Inferior parietal cortex (tissue), 1 donor: ENCODE data around the gene QRFP.

Experiments
- DNase-seq: peaks from one replicate; pipeline ENCODE4 v3.0.0-alpha.2; 2016; ENCODE audit errors: extremely low spot score

Gene QRFP

GRCh38 chr9:130896233-130897014 lies at the start of gene QRFP:
QRFP (minus strand) TSS chr9:130896812; CDS start chr9:130893838, 2,974 bp downstream.
- no peak for DNase-seq

- no peak for DNase-seq
Observed at GRCh38 chr9:130945173-130945572, 48.6 kb upstream of the QRFP start.

- DNase-seq: no peak
Observed at GRCh38 chr9:130944510-130945058, 48.0 kb upstream of the QRFP start.

GRCh38 chr9:130943777-130944176 lies 47.2 kb upstream of the QRFP start:
- DNase-seq: no peak

- no peak for DNase-seq
Observed at GRCh38 chr9:130943221-130943620, 46.6 kb upstream of the QRFP start.

- DNase-seq: no peak
Observed at GRCh38 chr9:130942679-130943078, 46.1 kb upstream of the QRFP start.

- DNase-seq: no peak
Observed at GRCh38 chr9:130942084-130942483, 45.5 kb upstream of the QRFP start.

- peak; percentile 75 for DNase-seq
Observed at GRCh38 chr9:130940693-130941576, 44.3 kb upstream of the QRFP start.

GRCh38 chr9:130940027-130940549 lies 43.5 kb upstream of the QRFP start:
- DNase-seq: no peak

- DNase-seq: no peak
Observed at GRCh38 chr9:130939405-130940026, 42.9 kb upstream of the QRFP start.

GRCh38 chr9:130938652-130939404 lies 42.2 kb upstream of the QRFP start, which contains the start of gene FIBCD1:
FIBCD1 (minus strand) TSS chr9:130939247; CDS start chr9:130938607, 640 bp downstream.
- DNase-seq: no peak

GRCh38 chr9:130938184-130938651 lies 41.6 kb upstream of the QRFP start:
- DNase-seq: no peak

GRCh38 chr9:130937146-130938076 lies 40.8 kb upstream of the QRFP start:
- no peak for DNase-seq

- DNase-seq: no peak
Observed at GRCh38 chr9:130936285-130937117, 39.9 kb upstream of the QRFP start.

- no peak for DNase-seq
Observed at GRCh38 chr9:130935648-130936271, 39.1 kb upstream of the QRFP start.

- no peak for DNase-seq
Observed at GRCh38 chr9:130934702-130935647, 38.4 kb upstream of the QRFP start.

GRCh38 chr9:130934246-130934645 lies 37.6 kb upstream of the QRFP start:
- no peak for DNase-seq
